Heart right ventricle (tissue), 16 donors: ENCODE results near the gene FAM171A1. TPM values are rescaled to one million over a fixed set of nuclear protein-coding genes. Genes with fewer than 3 reads are reported as not detected.

Source experiments
- ATAC-seq, 8 donors: fragments of 200-7000 bp; cut with Tn5 transposase; one replicate each; pipeline ENCODE4 v1.9.1; 2020; ENCODE audit warnings: mild to moderate bottlenecking in 8 of 8, moderate library complexity in 8 of 8, moderate number of reproducible peaks in 1 of 8
- DNase-seq, 2 donors: peaks; one replicate each; pipeline ENCODE4 v3.0.0-alpha.2; 2020
- H3K27ac ChIP-seq, 10 donors: fragments of 200-600 bp; sonication (generic) in 2 of 10; one replicate each; pipeline versions ENCODE4 v1.5.0 to v1.8.0; 2020 to 2022; ENCODE audit warnings: mild to moderate bottlenecking in 3 of 10
- H3K27me3 ChIP-seq, 7 donors: fragments of 200-600 bp; one replicate each; pipeline ENCODE4 v1.8.0; 2021 to 2022; ENCODE audit warnings: mild to moderate bottlenecking in 2 of 7
- H3K36me3 ChIP-seq, 9 donors: fragments of 200-600 bp; sonication (generic) in 1 of 9; one replicate each; pipeline versions ENCODE4 v1.5.0 to v1.8.0; 2020 to 2022; ENCODE audit warnings: mild to moderate bottlenecking in 2 of 9
- H3K4me1 ChIP-seq, 9 donors: fragments of 200-600 bp; sonication (generic) in 1 of 9; one replicate each; pipeline versions ENCODE4 v1.5.0 to v1.8.0; 2020 to 2022; ENCODE audit warnings: mild to moderate bottlenecking in 4 of 9
- H3K4me3 ChIP-seq, 10 donors: fragments of 200-600 bp; sonication (generic) in 2 of 10; one replicate each; pipeline versions ENCODE4 v1.5.0 to v1.8.0; 2020 to 2022; ENCODE audit warnings: mild to moderate bottlenecking in 7 of 10, moderate library complexity in 2 of 10
- H3K9me3 ChIP-seq, 11 donors: fragments of 200-600 bp in 10 of 11; sonication (generic) in 2 of 11; one replicate each; pipeline versions ENCODE4 v1.5.0 to v1.8.0; 2013 to 2022; ENCODE audit warnings: mild to moderate bottlenecking in 2 of 11, control low read depth in 1 of 11, moderate library complexity in 1 of 11
- CTCF ChIP-seq, 9 donors: fragments of 200-600 bp; sonication (generic) in 2 of 9; IDR thresholded peaks; one replicate each; pipeline versions ENCODE4 v1.5.0 to v1.8.0; 2021 to 2022; ENCODE audit warnings: antibody characterized with exemption in 9 of 9, mild to moderate bottlenecking in 5 of 9, moderate library complexity in 1 of 9
- WGBS, 2 donors: extraction: QIAGEN DNeasy Blood & Tissue Kit; methylation state at CpG; one replicate each; pipeline ENCODE4 v1.1.7; 2013; ENCODE audit warnings: inconsistent platforms in 1 of 2; 5-methylcytosine and 5-hydroxymethylcytosine counted together
- intact Hi-C, 10 donors: fragments of 100-400 bp; cut with DNase I; formaldehyde crosslinking; loops; one replicate each; pipeline versions ENCODE4 v1.11.1 to v1.14.2; 2022
- polyA plus RNA-seq, 2 donors: library from polyadenylated mRNA; stranded (reverse); fragments of 200-250 nt; gene quantifications; one replicate each; pipeline ENCODE4 v1.2.3, GENCODE V29; 2013
- total RNA-seq, 10 donors: library from RNA; stranded (reverse); fragmentation: NEBNext Ultra II Directional in 3 of 10; extraction: Animal tissue kit (Norgen Biotek cat#: 25700) in 3 of 10; gene quantifications; one replicate each; pipeline versions ENCODE4 v1.2.1 to v1.2.4, GENCODE V29; 2021 to 2023
- donor health status: Arrhythmogenic right ventricular cardiomyopathy.
- donor health status: ischemic (EF 13 %, LVEDD 7.1; RV severe dilation, severe dysfunction).
- donor health status: healthy with polysubstance abuse.
- donor health status: DM: no; HTN: yes; CAD: no.
- donor health status: DM: no; HTN: no; CAD: no.
- donor health status: ischemic (EF 25% LVEDD 6.9; RV normal size, moderate dysfunction).
- donor health status: ischemic (EF 25% LVEDD 5.7; RV mildly dilated, moderate dysfunction).
- donor health status: healthy.
- donor health status: DM: yes; HTN: yes; CAD: no.
- donor health status: Ischemic cardiomyopathy.
- donor health status: ischemic (EF 35%, LVEDD 5.7; RV mildly dilated, moderate dysfunction).
- donor health status: nonischemic (EF 11% LVEDD 7.7; RV severe dilation, severe dysfunction).
- donor health status: DM: yes; HTN: yes; CAD: no.
- donor health status: PGD.
- donor health status: ischemic (EF 29% LVEDD 5.4; RV normal size, mild dysfunction).
- donor health status: nonischemic (EF 23%, LVEDD 6.1; RV moderate dilation, normal function).

The FAM171A1 gene
- total and polyA plus RNA-seq, 12 donors = 3.5 to 10.5 (median 6.8) TPM

DNA sequence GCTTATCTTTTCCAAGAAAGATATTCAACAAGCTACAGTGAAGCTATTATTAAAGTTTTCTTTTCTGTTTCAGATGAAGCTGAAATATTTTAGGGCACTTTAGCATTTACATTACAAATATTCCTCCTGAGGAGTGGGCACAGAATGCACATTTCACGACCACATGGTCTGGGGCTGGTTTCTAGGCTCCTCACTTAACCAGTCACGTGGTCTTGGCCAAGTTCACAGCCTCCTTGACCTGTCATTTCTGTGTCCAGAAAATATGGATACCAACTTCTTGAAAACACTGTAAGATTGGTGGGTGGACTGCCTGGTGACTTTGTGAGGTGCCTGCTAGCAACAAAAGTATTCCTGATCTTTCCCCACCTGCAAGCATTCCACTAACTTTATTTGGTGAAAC is 70.9 kb downstream of the FAM171A1 start:
- ATAC-seq (no peak), DNase-seq (no peak)
- Histone ChIP-seq H3K36me3 (no peaks in the 10 kb centered on the region), H3K27ac (peak overlapping the region in 4 of 10 donors; percentile 4 to 62 (median 36)), H3K4me1 (peaks cover 0 to 18% (median 4%) of the 10 kb centered on the region in 9 donors), H3K4me3 (no peak overlapping the region), H3K27me3 (no peaks in the 10 kb centered on the region), H3K9me3 (no peaks in the 10 kb centered on the region)
- WGBS, 2 donors = 77 to 80% methylated on average over 2 of the region's 2 CpGs
- intact Hi-C loops = no loop called here
- TF ChIP-seq CTCF (IDR thresholded peaks at IDR 0.05) = no peak

GRCh38 chr10:15296701-15297100 is 74.4 kb downstream of the FAM171A1 start:
- intact Hi-C loops = no loop called here
- 72 to 83% methylated on average over 6 of the region's 6 CpGs for WGBS, 2 donors
- no peak for TF ChIP-seq CTCF (IDR thresholded peaks at IDR 0.05)
- no peak for DNase-seq
- Histone ChIP-seq H3K4me1 (peaks cover 0 to 24% (median 13%) of the 10 kb centered on the region in 9 donors), H3K27me3 (no peaks in the 10 kb centered on the region), H3K9me3 (no peaks in the 10 kb centered on the region), H3K4me3 (no peak overlapping the region), H3K27ac (no peak overlapping the region), H3K36me3 (no peaks in the 10 kb centered on the region)
- ATAC-seq = no peak

GRCh38 chr10:15295537-15296325 is 75.4 kb downstream of the FAM171A1 start:
- no peak for DNase-seq
- intact Hi-C loops = no loop called here
- Histone ChIP-seq H3K4me3 (no peak overlapping the region), H3K27ac (peak overlapping the region in 4 of 10 donors; percentile 7 to 48 (median 44)), H3K4me1 (peaks cover 0 to 24% (median 13%) of the 10 kb centered on the region in 9 donors), H3K36me3 (no peaks in the 10 kb centered on the region), H3K27me3 (no peaks in the 10 kb centered on the region), H3K9me3 (no peaks in the 10 kb centered on the region)
- WGBS, 2 donors = 84 to 92% methylated on average over 5 of the region's 5 CpGs
- no peak for TF ChIP-seq CTCF (IDR thresholded peaks at IDR 0.05)
- no peak for ATAC-seq

GRCh38 chr10:15293862-15294842 is 76.9 kb downstream of the FAM171A1 start:
- peaks cover 0 to 24% (median 13%) of the 10 kb centered on the region in 9 donors for H3K4me1 ChIP-seq
- 63 to 66% methylated on average over 13 of the region's 13 CpGs for WGBS, 2 donors
- peak overlapping the region in 1 of 10 donors; percentile 10 for H3K4me3 ChIP-seq
- intact Hi-C loops = no loop called here
- TF ChIP-seq CTCF (IDR thresholded peaks at IDR 0.05) = no peak
- no peaks in the 10 kb centered on the region for H3K36me3 ChIP-seq
- H3K27me3 ChIP-seq = no peaks in the 10 kb centered on the region
- no peak for DNase-seq
- peak; percentile 50 to 81 (median 66) for ATAC-seq
- no peaks in the 10 kb centered on the region for H3K9me3 ChIP-seq
- peak overlapping the region in 6 of 10 donors; percentile 27 to 66 (median 44) for H3K27ac ChIP-seq
